HepG2 (cell line): ENCODE data around the gene MNT. TPM values are rescaled to one million over a fixed set of nuclear protein-coding genes. Genes with fewer than 3 reads are reported as not detected.

ENCODE experiments used
- HDAC2 ChIP-seq: sonication (generic); formaldehyde crosslinking; IDR thresholded peaks from 2 replicates; pipeline ENCODE4 v1.4.0; 2020; ENCODE audit warnings: missing genetic modification reagents
- ZNF441 ChIP-seq: sonication (generic); formaldehyde crosslinking; IDR thresholded peaks from 2 replicates; pipeline ENCODE4 v1.7.0; 2021; ENCODE audit warnings: missing genetic modification reagents, borderline replicate concordance
- ZNF501 ChIP-seq: sonication (generic); formaldehyde crosslinking; IDR thresholded peaks from 2 replicates; pipeline ENCODE4 v1.5.1; 2020; ENCODE audit warnings: mild to moderate bottlenecking, moderate library complexity, missing genetic modification reagents
- ZNF781 ChIP-seq: sonication (generic); formaldehyde crosslinking; IDR thresholded peaks from 2 replicates; pipeline ENCODE4 v1.5.1; 2020; ENCODE audit warnings: borderline replicate concordance, mild to moderate bottlenecking, missing genetic modification reagents; ENCODE audit errors: not compliant biosample characterization
- ZNF790 ChIP-seq: sonication (generic); formaldehyde crosslinking; IDR thresholded peaks from 2 replicates; pipeline ENCODE4 v1.8.0; 2022; ENCODE audit warnings: missing genetic modification reagents, mild to moderate bottlenecking, borderline replicate concordance
- polyA plus RNA-seq, 8 experiments: library from polyadenylated mRNA; depleted of rRNA in 3 of 8; stranded (reverse) in 7 of 8; unstranded in 1 of 8; fragments of >200 nt; fragmentation: Illumina TruSeq in 4 of 8; extraction: Trizol in 4 of 8; gene quantifications; 2 replicates each; pipeline versions ENCODE4 v1.2.1 to v1.2.3, GENCODE V29; 2011 to 2016; ENCODE audit warnings: low read depth in 4 of 8, missing spikeins in 1 of 8, mixed read lengths in 1 of 8; ENCODE audit not compliant: insufficient read depth in 1 of 8
- total RNA-seq, 5 experiments: library from RNA; depleted of rRNA; stranded (reverse); fragments of >200 nt; fragmentation: Illumina TruSeq; extraction: Trizol; gene quantifications; 2 replicates each; pipeline ENCODE4 v1.2.3, GENCODE V29; 2016; ENCODE audit warnings: low read depth in 1 of 5
- TF ChIP-seq, protein P1 (sequence below): sonication (generic); formaldehyde crosslinking; IDR thresholded peaks from 2 replicates; pipeline ENCODE4 v1.4.0; 2020; ENCODE audit warnings: missing genetic modification reagents
- TF ChIP-seq, protein P2 (sequence below): sonication (generic); formaldehyde crosslinking; IDR thresholded peaks from 2 replicates; pipeline ENCODE4 v1.4.0; 2020; ENCODE audit warnings: missing genetic modification reagents, mild to moderate bottlenecking, borderline replicate concordance
- TF ChIP-seq, protein P3 (sequence below): sonication (generic); formaldehyde crosslinking; IDR thresholded peaks from 2 replicates; pipeline ENCODE4 v1.9.0; 2022; ENCODE audit warnings: missing genetic modification reagents, mild to moderate bottlenecking, borderline replicate concordance
- TF ChIP-seq, protein P4 (sequence below): sonication (generic); formaldehyde crosslinking; IDR thresholded peaks from 2 replicates; pipeline ENCODE4 v1.4.0; 2020; ENCODE audit warnings: missing genetic modification reagents
- TF ChIP-seq, protein P5 (sequence below): sonication (generic); formaldehyde crosslinking; IDR thresholded peaks from 2 replicates; pipeline ENCODE4 v1.5.0; 2020; ENCODE audit warnings: missing genetic modification reagents
- TF ChIP-seq, protein P6 (sequence below): sonication (generic); formaldehyde crosslinking; IDR thresholded peaks from 2 replicates; pipeline ENCODE4 v1.8.1; 2022; ENCODE audit warnings: low read depth, mild to moderate bottlenecking, missing genetic modification reagents
- TF ChIP-seq, protein P7 (sequence below): sonication (generic); formaldehyde crosslinking; IDR thresholded peaks from 2 replicates; pipeline ENCODE4 v1.4.0; 2020; ENCODE audit warnings: missing genetic modification reagents

Gene MNT
- total and polyA plus RNA-seq, 2 of the 13 experiments (the other 11 are each of a cell fraction or from before 2014, with no cell fraction given), result 2.1 to 3.5 TPM

DNA sequence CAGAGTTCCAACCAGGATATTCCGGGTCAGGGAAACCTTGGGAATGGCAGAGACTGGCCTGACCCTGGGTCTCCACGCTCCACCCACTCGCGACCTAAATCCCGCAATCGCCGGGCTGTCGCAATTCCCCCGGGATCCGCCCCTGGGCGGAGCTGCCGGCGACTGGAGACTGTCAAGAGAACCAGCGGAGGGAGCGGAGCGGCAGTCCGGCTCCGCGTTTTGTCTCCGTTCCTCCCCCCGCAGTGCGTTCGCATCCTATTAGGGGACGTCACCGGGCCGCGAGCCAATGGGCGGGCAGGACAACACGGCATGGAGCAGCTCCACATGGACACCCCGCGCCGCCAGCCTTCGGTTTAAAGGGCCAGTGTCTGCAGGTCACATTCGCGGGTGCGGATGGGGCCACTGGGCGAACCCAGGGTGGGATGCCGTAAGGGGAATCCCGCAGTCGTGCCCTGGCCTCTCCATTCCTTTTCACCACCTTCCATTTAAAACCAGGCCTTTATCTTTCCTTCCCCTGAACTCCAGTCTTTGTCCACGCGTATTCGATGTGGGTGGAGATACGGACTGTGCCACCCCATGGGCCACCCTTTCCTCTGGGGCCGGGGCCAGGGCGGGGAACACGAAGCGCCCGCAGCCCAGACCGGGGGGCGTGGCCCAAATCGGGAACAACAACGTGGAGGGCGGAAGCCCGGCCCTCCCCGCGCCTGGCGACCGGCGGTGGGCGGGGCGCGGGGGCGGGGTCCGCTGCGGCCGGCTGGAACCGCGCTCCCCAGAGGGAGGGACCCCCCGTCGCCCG, 764 bp upstream of the MNT start (continued):
- TF ChIP-seq, protein P1, sequence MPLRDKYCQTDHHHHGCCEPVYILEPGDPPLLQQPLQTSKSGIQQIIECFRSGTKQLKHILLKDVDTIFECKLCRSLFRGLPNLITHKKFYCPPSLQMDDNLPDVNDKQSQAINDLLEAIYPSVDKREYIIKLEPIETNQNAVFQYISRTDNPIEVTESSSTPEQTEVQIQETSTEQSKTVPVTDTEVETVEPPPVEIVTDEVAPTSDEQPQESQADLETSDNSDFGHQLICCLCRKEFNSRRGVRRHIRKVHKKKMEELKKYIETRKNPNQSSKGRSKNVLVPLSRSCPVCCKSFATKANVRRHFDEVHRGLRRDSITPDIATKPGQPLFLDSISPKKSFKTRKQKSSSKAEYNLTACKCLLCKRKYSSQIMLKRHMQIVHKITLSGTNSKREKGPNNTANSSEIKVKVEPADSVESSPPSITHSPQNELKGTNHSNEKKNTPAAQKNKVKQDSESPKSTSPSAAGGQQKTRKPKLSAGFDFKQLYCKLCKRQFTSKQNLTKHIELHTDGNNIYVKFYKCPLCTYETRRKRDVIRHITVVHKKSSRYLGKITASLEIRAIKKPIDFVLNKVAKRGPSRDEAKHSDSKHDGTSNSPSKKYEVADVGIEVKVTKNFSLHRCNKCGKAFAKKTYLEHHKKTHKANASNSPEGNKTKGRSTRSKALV (CRISPR knock-in tag), result 0 out of 2 replicates have a peak, but pooled peaks have one; percentile 39
- TF ChIP-seq ZNF501 (CRISPR knock-in tag), result no peak; the same call in 1 of the 2 replicates
- TF ChIP-seq ZNF441 (CRISPR knock-in tag), result no peak
- TF ChIP-seq, protein P2, sequence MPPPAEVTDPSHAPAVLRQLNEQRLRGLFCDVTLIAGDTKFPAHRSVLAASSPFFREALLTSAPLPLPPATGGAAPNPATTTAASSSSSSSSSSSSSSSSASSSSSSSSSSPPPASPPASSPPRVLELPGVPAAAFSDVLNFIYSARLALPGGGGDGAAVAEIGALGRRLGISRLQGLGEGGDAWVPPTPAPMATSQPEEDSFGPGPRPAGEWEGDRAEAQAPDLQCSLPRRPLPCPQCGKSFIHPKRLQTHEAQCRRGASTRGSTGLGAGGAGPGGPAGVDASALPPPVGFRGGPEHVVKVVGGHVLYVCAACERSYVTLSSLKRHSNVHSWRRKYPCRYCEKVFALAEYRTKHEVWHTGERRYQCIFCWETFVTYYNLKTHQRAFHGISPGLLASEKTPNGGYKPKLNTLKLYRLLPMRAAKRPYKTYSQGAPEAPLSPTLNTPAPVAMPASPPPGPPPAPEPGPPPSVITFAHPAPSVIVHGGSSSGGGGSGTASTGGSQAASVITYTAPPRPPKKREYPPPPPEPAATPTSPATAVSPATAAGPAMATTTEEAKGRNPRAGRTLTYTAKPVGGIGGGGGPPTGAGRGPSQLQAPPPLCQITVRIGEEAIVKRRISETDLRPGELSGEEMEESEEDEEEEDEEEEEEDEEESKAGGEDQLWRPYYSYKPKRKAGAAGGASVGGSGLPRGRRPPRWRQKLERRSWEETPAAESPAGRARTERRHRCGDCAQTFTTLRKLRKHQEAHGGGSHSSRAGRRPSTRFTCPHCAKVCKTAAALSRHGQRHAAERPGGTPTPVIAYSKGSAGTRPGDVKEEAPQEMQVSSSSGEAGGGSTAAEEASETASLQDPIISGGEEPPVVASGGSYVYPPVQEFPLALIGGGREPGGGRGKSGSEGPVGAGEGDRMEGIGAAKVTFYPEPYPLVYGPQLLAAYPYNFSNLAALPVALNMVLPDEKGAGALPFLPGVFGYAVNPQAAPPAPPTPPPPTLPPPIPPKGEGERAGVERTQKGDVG (CRISPR knock-in tag), result no peak
- TF ChIP-seq, protein P3, sequence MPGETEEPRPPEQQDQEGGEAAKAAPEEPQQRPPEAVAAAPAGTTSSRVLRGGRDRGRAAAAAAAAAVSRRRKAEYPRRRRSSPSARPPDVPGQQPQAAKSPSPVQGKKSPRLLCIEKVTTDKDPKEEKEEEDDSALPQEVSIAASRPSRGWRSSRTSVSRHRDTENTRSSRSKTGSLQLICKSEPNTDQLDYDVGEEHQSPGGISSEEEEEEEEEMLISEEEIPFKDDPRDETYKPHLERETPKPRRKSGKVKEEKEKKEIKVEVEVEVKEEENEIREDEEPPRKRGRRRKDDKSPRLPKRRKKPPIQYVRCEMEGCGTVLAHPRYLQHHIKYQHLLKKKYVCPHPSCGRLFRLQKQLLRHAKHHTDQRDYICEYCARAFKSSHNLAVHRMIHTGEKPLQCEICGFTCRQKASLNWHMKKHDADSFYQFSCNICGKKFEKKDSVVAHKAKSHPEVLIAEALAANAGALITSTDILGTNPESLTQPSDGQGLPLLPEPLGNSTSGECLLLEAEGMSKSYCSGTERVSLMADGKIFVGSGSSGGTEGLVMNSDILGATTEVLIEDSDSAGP (CRISPR knock-in tag), result peak; percentile 100
- TF ChIP-seq ZNF790 (CRISPR knock-in tag), result no peak
- peak; percentile 50; the same call in 1 of the 2 replicates for TF ChIP-seq HDAC2 (CRISPR knock-in tag)
- TF ChIP-seq, protein P4, sequence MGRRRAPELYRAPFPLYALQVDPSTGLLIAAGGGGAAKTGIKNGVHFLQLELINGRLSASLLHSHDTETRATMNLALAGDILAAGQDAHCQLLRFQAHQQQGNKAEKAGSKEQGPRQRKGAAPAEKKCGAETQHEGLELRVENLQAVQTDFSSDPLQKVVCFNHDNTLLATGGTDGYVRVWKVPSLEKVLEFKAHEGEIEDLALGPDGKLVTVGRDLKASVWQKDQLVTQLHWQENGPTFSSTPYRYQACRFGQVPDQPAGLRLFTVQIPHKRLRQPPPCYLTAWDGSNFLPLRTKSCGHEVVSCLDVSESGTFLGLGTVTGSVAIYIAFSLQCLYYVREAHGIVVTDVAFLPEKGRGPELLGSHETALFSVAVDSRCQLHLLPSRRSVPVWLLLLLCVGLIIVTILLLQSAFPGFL (CRISPR knock-in tag), result no peak
- TF ChIP-seq, protein P5, sequence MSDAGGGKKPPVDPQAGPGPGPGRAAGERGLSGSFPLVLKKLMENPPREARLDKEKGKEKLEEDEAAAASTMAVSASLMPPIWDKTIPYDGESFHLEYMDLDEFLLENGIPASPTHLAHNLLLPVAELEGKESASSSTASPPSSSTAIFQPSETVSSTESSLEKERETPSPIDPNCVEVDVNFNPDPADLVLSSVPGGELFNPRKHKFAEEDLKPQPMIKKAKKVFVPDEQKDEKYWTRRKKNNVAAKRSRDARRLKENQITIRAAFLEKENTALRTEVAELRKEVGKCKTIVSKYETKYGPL, result no peak
- TF ChIP-seq, protein P6, sequence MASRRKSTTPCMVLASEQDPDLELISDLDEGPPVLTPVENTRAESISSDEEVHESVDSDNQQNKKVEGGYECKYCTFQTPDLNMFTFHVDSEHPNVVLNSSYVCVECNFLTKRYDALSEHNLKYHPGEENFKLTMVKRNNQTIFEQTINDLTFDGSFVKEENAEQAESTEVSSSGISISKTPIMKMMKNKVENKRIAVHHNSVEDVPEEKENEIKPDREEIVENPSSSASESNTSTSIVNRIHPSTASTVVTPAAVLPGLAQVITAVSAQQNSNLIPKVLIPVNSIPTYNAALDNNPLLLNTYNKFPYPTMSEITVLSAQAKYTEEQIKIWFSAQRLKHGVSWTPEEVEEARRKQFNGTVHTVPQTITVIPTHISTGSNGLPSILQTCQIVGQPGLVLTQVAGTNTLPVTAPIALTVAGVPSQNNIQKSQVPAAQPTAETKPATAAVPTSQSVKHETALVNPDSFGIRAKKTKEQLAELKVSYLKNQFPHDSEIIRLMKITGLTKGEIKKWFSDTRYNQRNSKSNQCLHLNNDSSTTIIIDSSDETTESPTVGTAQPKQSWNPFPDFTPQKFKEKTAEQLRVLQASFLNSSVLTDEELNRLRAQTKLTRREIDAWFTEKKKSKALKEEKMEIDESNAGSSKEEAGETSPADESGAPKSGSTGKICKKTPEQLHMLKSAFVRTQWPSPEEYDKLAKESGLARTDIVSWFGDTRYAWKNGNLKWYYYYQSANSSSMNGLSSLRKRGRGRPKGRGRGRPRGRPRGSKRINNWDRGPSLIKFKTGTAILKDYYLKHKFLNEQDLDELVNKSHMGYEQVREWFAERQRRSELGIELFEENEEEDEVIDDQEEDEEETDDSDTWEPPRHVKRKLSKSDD (CRISPR knock-in tag), result peak; percentile 35; the same call in 1 of the 2 replicates
- TF ChIP-seq, protein P7, sequence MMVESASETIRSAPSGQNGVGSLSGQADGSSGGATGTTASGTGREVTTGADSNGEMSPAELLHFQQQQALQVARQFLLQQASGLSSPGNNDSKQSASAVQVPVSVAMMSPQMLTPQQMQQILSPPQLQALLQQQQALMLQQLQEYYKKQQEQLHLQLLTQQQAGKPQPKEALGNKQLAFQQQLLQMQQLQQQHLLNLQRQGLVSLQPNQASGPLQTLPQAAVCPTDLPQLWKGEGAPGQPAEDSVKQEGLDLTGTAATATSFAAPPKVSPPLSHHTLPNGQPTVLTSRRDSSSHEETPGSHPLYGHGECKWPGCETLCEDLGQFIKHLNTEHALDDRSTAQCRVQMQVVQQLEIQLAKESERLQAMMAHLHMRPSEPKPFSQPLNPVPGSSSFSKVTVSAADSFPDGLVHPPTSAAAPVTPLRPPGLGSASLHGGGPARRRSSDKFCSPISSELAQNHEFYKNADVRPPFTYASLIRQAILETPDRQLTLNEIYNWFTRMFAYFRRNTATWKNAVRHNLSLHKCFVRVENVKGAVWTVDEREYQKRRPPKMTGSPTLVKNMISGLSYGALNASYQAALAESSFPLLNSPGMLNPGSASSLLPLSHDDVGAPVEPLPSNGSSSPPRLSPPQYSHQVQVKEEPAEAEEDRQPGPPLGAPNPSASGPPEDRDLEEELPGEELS (CRISPR knock-in tag), result peak; percentile 59; the same call in 1 of the 2 replicates
- TF ChIP-seq ZNF781 (CRISPR knock-in tag), result no peak
